Limb (tissue), 2 donors: ENCODE results near the gene MAPK4.

Source experiments
- DNase-seq, 2 donors: peaks; one replicate each; pipeline ENCODE4 v3.0.0-alpha.2; 2016; ENCODE audit errors: extremely low spot score in 2 of 2

MAPK4 gene

DNA sequence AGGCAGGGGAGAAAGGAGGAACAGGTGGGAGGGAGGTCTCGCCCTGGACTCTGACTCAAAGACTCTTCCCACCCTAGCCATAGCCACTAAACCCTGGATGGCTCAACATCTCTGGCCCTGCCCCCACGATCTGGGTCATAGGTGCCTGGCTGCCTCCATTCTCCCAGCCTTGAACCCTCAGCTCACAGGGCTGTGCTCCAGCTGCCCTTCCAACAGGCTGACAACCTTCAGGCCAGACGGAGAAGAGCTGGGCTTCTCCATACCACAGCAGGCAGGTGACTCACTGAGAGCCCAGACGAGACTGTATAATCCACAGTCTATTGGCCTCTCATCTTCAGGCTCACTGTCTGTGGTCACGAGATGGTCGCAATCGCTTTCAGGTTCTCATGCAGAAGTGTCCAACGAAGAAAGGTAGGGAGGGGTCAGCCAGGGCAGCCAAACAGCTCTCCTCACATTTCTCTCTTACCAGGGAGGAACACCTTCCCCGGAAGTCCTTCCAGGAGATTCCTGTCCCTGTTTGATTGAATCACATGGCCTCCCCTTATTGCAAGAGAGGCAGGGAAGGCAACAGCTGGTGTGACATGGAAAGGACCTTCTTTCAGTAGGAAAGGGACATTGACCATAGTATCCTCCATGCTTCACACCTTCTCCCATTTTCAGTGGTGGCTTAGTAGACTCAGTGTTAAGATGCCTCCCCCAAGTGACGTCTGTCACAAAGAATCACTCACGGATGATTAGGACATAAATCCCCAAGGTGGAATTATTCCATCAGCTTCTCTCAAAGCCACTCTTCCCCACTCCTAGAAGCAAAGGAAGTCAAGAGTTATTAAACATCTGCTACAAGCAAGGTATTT, 159.8 kb downstream of the MAPK4 start:
- DNase-seq, result no peak

DNA sequence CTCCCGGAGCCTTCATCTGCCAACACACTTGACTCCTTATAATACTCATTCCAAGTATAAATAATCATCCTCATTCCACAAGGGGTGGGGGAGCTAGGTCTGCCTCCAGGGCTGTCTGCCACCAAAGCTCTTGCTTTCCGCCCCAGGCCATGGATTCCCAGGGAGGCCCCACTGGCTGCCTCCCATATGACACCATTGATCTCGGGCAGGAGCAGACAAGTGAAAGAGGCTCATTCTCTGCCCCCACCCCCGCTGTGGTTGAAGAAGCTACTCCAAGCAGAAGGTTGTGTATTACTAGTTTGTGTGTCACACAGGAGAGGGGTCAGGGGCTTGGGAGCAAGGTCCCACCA, 160.4 kb downstream of the MAPK4 start:
- DNase-seq, result no peak

DNA sequence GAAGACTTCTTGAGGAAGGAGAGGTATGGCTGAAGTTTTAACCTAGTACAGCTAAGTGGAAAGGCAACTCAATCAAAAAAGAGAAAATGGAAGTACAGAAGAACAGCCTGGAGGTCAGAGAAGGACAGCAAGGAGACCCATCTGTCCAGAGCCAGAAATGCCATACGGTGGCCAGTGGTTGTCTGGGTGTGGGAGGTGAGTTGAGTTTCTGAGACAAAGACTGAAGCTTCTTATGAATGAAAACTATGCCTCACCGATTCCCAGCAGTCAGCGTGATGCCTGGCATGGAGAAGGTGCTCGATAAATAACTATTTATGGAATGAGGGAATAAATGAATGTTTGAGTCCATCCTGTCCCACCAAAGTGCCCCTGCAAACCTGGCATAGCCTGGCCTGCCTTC, 161.1 kb downstream of the MAPK4 start:
- DNase-seq, result no peak

DNA sequence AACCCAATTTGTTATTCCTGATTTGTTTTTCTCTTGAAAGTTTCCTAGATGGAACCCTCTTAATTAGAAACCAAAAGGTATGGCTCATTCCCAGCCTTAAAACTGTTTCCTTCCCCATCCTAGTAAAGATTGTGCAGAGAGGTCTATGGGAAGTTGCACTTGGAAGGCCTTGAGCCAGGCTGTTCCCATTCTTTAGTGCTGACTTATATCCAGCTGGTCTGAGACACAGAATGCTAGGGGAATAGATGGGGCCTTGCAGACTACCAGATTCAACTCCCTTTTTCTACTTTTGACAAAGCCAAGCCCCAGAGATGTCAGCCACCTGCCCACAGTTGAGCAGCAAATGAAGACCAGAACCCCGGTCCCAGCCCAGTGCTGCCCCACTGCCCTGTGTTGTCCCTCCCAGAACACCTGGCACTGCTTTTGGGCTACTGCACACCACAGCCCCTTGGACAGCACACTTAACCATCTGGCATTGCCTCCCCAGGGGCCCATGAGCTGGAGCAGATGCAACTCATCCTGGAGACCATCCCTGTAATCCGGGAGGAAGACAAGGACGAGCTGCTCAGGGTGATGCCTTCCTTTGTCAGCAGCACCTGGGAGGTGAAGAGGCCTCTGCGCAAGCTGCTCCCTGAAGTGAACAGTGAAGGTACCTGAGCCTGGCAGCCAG, 161.7 kb downstream of the MAPK4 start:
- no peak for DNase-seq

DNA sequence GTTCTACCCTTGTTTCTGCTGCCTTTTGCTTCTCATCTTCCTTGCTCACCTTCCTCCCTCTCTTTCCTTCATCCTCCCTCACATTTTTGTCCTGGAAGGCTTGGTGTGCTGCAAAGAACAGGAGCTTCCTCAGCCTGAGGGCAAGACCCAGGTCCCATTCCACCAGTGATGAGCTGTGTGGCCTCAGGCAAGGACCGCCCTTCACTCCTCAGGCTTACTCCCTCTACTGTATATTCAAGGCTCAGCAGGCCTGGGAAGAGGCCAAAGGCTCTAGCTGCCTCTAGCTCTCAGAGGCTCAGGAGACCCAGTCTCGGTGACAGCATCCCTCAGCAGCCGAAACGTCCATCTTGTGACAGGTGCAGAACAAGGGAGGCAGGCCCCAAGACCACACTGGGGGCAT, 162.4 kb downstream of the MAPK4 start:
- DNase-seq, result no peak

DNA sequence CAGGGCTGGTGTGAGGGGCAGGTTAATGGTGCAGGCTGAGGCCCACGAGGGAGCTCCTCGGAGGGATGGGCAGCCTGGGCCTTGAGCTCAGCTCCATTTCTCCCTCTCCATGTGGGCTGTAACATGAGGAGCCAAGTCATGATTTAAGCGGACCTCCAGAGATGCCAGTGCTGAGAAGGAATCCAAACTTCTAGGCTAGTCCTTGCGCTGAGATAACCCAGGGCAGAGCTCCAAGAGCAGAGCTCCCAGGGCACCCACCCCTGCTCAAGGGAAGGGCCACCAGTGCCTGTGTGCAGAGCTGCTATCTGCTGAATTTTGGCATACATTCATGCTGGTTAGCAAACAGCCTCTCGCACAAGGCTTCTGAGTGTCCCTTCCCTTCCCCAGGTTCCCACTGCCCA, 164.9 kb downstream of the MAPK4 start:
- DNase-seq, result no peak

DNA sequence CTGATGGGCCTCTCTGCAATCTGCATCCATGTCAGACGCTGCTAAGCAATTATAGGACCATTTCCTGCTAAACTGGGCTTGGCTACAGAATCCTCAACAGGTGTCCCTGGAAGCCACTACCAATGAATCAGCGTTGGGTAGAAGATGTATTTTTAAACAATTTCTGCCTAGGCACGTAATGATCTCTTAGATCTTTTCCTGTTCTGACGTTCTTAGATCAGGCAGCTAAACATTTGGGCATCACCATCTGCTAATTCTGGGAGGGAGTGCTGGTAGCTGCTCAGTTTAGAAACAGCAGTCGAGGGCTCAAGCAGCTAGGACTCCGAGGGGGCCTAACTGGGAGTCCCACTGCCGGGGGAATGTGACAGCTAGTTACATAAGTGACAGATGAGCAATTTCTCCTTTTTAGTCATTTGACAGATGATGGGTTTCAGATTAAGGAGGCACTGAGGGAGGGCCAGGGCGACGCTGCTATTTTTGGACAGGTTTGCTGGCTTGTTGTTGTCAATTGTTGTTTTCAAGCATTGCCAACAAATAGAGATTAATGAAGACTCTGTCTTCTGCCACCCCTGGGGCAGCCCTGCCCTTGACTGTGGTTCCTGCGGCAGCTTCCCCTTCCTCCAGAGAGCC, 167.2 kb downstream of the MAPK4 start:
- DNase-seq, result no peak

DNA sequence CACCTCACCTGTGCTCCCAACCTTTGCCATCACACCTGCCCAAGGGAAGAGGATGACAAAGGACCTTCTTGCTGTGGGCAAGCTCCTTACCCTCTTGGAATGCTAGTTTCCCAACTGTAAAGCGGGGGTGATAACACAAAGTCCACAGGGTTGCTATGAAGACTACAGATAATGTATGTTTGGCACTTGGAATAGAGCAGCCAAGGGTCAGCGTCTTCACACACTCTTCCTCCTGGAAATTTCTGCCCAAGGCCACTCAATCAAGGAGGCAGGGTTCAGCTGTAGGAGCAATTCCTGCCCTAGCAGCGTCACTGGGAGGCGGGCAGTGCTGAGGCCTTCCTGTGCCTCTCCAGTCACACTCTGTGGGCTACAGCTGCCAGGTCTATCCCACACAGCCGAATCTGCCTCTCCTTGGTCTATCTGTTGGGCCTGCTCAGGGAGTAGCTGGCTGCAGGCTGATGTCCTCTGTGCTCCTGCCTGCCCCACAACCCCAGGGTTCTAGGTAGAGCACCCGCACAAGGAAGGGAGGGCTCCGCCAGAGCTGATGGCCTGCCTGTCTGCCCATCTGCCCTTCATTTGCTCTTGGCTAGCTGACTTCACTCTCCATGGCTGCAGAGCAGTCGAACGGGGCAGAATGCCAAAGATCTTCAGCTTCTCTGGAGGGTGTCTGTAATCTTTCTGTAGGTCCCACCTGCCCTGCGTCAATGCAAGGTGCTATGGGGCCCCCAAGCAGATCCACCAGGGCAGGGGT, 168.0 kb downstream of the MAPK4 start:
- DNase-seq, result no peak

DNA sequence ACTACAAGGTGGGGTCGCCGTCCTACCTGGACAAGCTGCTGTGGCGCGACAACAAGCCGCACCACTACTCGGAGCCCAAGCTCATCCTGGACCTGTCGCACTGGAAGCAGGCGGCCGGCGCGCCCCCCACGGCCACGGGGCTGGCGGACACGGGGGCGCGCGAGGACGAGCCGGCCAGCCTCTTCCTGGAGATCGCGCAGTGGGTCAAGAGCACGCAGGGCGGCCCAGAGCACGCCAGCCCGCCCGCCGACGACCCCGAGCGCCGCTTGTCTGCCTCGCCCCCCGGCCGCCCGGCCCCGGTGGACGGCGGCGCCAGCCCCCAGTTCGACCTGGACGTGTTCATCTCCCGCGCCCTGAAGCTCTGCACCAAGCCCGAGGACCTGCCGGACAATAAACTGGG, 169.5 kb downstream of the MAPK4 start:
- no peak for DNase-seq

DNA sequence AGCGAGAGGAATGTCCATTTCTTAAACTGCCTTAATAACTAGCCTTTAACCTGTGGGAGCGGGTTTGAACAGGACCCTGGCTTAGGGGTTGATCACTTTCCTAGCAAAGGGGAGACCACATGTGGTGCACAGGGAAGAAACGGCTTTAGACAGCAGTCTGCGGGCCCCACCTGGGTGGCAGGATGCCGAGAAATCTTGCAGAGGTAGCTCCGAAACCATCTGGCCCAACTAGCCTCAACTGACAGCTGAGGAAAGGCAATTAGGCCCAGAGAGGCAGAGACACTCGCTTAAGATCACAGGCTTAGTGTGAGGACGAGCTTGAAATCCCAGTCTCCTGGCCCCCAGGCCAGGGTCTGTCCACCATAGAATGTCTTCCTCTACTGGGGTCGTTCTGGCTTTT, 170.1 kb downstream of the MAPK4 start:
- DNase-seq, result no peak

DNA sequence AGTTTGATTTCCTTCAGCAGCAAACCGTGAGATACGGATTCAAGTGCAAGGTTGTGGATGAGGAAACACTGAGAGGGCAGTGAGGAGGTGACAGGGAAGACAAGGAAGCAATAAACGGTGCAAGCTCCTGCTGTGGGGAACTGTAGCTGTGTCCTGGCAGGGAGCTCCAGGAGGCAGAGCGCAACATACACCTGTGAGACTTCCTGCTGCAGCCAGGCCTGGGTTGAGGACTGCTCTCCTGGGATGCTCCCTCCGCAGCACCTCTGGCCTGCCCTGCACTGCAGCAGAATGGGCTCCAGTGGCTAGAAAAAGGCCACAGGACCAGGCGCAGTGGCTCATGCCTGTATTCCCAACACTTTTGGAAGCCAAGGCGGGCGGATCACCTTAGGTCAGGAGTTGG, 174.5 kb downstream of the MAPK4 start:
- DNase-seq, result no peak

DNA sequence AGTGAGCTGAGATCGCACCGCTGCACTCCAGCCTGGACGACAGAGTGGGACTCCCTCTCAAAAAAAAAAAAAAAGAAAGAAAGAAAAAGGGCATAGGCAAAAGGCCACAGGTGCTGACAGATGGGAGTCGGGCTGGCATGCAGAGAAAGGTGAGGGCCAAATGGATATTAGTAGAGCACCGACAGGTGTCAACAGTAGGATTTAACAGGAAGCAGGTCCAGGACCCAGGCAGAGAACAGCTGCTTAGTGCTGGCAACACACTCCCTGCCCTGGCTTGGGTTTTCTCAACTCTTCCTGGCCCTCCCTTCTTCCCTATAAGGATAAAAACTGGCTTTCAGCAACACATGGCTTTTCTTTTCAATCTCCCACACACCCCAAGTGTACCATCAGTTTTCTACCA, 175.0 kb downstream of the MAPK4 start:
- no peak for DNase-seq

DNA sequence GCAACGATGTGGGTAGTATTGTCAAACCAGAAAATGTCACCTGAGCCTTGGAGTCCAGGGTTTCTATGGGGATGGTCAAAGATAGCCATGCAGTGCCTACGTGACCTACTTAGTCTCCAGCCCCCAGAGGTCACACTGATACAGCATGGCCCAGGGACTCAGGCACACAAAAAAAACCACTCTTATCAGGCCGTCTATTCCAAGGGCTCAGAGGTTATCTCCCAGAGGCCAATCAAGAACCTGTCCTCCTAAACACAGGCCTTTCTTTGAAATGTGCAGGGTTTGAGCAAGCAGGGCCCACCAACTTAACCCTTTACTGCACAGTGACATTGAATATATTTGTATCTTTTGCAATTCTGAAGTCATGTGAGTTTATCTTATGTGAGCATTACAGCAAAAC, 177.2 kb downstream of the MAPK4 start:
- DNase-seq, result no peak

DNA sequence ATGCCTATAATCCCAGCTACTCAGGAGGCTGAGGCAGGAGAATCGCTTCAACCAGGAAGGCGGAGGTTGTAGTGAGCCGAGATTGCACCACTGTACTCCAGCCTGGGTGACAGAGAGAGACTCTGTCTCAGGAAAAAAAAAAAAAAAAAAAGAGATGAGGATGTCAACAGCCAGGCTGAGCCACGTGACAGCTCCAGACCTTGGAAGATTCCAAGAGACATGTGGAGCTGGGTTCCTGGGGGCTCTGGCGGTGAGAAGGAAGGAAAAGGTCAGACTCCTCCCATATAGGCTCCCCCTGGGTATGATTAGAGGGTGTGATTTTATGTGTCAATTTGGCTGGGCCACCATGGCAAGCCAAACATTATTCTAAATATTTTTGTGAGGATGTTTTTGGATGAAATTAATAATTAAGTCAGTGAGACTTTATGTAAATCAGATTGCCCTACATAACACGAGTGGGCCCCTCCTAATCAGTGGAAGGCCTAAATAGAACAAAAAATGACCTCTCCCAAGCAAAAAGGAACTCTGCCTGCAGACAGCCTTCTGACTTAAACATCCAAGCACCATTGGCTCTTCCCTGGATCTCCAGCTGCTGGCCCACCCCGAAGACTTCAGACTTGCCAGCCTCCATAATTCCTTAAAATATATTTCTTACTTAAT, 178.3 kb downstream of the MAPK4 start:
- DNase-seq, result no peak

DNA sequence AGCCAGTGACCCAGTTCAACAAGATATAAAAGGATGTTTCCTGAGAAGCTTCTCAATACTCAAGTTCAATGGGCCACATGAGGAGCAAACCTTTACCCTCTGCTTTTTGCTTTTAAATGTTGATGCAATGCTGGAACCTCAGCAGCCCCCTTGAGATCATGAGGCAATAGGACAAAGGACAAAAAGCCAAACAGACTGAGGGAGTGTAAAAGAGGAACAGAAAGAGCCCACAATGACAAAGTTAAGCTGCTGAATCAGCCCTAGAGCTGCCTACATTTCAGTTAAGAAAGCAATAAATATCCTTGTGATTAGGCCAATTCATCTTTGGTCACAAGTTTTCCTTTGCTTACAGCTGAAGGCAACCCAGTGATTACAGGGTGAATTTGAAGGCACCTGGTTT, 183.1 kb downstream of the MAPK4 start:
- DNase-seq, result no peak

DNA sequence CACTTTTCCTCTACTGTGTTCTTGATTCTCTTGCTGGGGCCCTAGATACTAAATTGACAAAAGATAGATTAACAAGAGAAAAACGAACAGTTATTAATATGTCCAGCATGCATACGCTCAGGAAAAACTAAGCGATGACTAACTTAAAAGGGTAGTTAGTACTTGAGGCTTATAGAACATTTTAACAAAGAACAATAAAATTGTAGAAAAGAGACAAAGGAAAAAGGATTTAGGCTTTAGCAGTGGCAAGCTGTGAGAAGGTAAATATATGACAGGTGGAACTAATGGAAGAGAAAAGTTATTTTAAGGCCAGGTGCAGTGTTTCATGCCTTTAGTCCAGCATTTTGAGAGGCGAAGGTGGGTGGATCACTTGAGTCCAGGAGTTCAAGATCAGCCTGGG, 184.4 kb downstream of the MAPK4 start:
- DNase-seq, result no peak

DNA sequence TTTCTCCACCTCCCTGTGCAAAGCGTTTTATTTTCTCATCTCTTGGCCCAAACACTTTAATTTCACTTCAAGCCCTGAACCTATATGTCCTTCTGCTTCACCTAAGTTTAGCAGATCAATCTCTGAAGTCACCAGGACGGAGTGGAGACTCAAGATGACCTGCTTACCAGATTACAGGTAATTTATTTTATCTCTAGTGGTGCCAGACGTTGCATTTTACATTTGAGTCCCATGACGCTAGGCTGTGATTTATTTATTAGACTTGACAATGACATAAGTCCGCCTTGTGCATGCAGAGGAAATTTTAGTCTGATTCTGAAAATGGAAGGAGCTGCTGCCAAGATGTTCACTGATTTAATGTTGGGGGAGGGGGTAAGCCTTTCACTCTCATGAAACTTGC, 186.1 kb downstream of the MAPK4 start:
- DNase-seq, result no peak

DNA sequence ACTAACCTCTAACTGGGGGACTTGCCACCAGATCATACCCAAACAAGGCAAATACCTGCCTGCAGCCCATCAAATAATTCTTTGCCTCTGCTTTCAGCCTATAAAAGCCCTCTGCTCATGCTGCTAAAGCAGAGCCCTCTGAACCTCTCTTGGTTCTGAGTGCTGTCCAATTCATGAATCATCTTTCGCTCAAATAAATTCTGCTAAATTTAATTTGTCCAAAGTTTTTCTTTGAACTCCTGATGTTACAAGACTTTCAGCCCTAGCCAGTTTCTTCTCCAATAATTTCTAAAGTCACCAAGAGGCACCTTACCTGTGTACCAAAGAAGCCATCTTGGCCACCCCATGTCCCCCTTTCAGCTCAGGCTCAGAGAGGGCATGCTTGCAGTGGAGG, 188.0 kb downstream of the MAPK4 start:
- DNase-seq, result no peak

DNA sequence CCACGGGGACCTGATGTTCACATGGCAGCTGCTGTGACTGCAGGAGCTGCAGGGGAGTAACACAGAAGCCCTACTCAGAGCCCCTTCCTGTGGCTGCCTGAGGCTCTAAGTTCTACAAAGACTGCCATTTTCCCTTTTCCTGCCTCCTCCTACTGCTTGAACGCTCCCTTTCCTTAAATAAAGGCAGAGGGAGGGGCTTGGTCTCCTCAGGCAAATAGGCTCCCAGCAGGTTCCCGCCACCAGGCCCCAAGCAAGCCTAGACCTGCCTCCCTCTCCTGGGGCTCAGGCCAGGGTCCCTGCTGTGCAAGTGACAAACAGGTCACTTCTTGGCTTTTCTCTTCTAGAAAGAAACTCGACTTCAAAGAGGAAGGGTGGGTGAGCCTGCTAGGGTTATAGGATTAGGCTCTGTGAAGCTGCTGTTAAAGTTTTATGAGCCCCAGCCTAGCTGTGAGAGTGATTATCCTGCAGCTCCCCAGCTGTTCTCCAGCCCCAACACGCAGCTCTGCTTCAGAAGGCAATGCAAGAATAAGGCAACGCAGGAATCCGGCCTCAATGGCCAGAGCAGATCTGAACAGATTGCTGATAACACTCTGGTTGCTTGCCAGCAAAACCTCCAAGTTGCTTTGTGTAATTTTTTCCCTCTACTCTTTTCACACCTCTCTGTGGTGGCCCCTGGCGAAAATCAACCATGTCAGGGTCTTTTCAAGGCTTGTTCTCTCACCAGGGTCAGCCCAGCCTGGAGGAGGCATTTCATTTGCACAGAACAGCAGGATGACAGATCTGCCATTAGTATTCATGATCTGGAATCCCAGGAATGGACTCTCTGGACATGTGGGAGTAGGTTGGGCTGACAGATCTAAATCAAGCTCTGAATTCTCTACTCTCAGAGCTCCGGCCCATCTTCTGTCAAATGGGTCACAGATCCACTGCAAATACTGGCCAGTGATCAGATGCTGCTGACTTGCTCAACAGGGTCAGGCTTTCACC, 188.6 kb downstream of the MAPK4 start:
- DNase-seq, result no peak

DNA sequence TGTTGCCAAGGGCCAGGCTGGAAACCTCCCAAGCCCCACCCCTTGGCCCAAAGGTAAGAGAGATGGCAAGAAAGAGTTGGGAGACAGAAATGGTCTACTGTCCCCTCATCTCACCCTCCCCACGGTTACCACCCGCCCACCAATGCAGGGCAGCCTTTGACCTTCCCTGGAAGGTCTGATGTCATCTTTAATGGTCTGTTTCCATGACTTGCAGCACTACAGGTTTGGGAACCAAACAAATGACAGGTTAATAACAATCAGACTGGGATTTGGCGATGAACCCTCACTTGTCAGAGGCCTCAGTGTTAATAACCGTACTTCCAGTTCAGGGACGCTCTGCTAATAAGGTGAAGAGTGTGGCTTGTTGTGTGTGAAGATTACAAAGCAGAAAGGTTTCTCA, 189.5 kb downstream of the MAPK4 start:
- DNase-seq, result no peak
